Hepatocyte (in vitro differentiated cells): ENCODE results near the gene AHCTF1. TPM values are rescaled to one million over a fixed set of nuclear protein-coding genes. Genes with fewer than 3 reads are reported as not detected.
A peak's percentile ranks its signal among the peaks of the same experiment; 100 is the strongest.

Experiments
- DNase-seq: peaks from one replicate; pipeline ENCODE4 v3.0.0-alpha.2; 2016; ENCODE audit warnings: low spot score
- H2AFZ ChIP-seq: fragments of 200-600 bp; sonication (generic); 2 replicates; pipeline ENCODE4 v1.6.0; 2016; ENCODE audit warnings: antibody characterized with exemption, mild to moderate bottlenecking
- H3K27ac ChIP-seq: fragments of 200-600 bp; sonication (generic); 2 replicates; pipeline ENCODE4 v1.5.1; 2016; ENCODE audit warnings: mild to moderate bottlenecking
- H3K27me3 ChIP-seq: fragments of 200-600 bp; sonication (generic); 2 replicates; pipeline ENCODE4 v1.6.1; 2016
- H3K36me3 ChIP-seq: fragments of 200-600 bp; sonication (generic); replicated peaks from 2 replicates; pipeline ENCODE4 v1.5.1; 2016; ENCODE audit warnings: low read depth; ENCODE audit not compliant: insufficient read depth
- H3K4me1 ChIP-seq: fragments of 200-600 bp; sonication (generic); 2 replicates; pipeline ENCODE4 v1.5.1; 2016; ENCODE audit warnings: mild to moderate bottlenecking, moderate library complexity; ENCODE audit not compliant: insufficient read depth
- H3K4me2 ChIP-seq: fragments of 200-600 bp; sonication (generic); 2 replicates; pipeline ENCODE4 v1.6.0; 2016
- H3K4me3 ChIP-seq: fragments of 200-600 bp; sonication (generic); 2 replicates; pipeline ENCODE4 v1.5.1; 2016; ENCODE audit warnings: mild to moderate bottlenecking
- H3K79me2 ChIP-seq: fragments of 200-600 bp; sonication (generic); 2 replicates; pipeline ENCODE4 v1.6.0; 2017; ENCODE audit warnings: mild to moderate bottlenecking
- H3K9me2 ChIP-seq: fragments of 200-600 bp; sonication (generic); replicated peaks from 2 replicates; pipeline ENCODE4 v1.6.0; 2017; ENCODE audit warnings: mild to moderate bottlenecking; ENCODE audit not compliant: insufficient read depth
- H3K9me3 ChIP-seq: fragments of 200-600 bp; sonication (generic); 2 replicates; pipeline ENCODE4 v1.5.1; 2016; ENCODE audit warnings: low read depth, mild to moderate bottlenecking
- H4K20me1 ChIP-seq: fragments of 200-600 bp; sonication (generic); 2 replicates; pipeline ENCODE4 v1.6.0; 2016; ENCODE audit warnings: mild to moderate bottlenecking; ENCODE audit not compliant: insufficient read depth, poor library complexity, severe bottlenecking
- EZH2 ChIP-seq: fragments of 200-600 bp; sonication (generic); IDR thresholded peaks from 2 replicates; pipeline ENCODE4 v1.6.1; 2016; ENCODE audit warnings: antibody characterized with exemption, mild to moderate bottlenecking, borderline replicate concordance
- EZH2phosphoT487 ChIP-seq: fragments of 200-600 bp; sonication (generic); IDR thresholded peaks from one replicate; pipeline ENCODE4 v1.6.1; 2018; ENCODE audit warnings: antibody characterized with exemption, mild to moderate bottlenecking, low read depth, moderate library complexity; ENCODE audit not compliant: unreplicated experiment, severe bottlenecking
- WGBS: methylation state at CpG from one replicate; pipeline ENCODE4 v1.1.6; 2016; ENCODE audit warnings: low lambda C conversion rate; ENCODE audit errors: missing lambda C conversion rate; 5-methylcytosine and 5-hydroxymethylcytosine counted together
- polyA plus RNA-seq: library from polyadenylated mRNA; unstranded; fragments of >200 nt; fragmentation: Nextera tagmentation; extraction: Ambion mirVana; gene quantifications from 2 replicates; pipeline ENCODE4 v1.2.1, GENCODE V29; 2016
- total RNA-seq: library from RNA; depleted of rRNA; stranded (reverse); fragments of >200 nt; gene quantifications from 2 replicates; pipeline ENCODE4 v1.2.3, GENCODE V29; 2014
- TF ChIP-seq, protein P1 (sequence below): fragments of 200-600 bp; sonication (generic); IDR thresholded peaks from 2 replicates; pipeline ENCODE4 v1.5.1; 2016; ENCODE audit warnings: antibody characterized with exemption, mild to moderate bottlenecking; ENCODE audit not compliant: poor library complexity

Gene AHCTF1
- total and polyA plus RNA-seq, 2 experiments from 2014 or later, result 9.7 to 36.4 TPM

DNA sequence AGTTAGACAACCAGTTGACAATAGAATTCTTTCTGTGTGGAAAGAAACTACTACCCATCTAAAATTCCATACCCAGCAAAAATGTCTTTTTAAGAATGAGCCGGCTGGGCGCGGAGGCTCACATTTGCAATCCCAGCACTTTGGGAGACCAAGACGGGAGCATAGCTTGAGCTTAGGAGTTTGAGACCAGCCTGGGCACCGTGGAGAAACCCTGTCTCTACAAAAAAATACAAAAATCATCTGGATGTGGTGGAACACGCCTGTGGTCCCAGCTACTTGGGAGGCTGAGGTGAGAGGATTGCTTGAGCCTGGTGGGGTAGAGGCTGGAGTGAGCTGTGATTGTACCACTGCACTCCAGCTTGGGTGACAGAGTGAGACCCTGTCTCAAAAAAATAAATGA is 128.4 kb downstream of the AHCTF1 start:
- Histone ChIP-seq H3K27ac (no peak overlapping the region), H4K20me1 (no peaks in the 10 kb centered on the region), H3K9me2 (no peaks in the 10 kb centered on the region), H3K4me1 (peaks cover 18% of the 10 kb centered on the region), H2AFZ (no peak overlapping the region), H3K4me3 (no peak overlapping the region), H3K9me3 (no peaks in the 10 kb centered on the region), H3K36me3 (no peaks in the 10 kb centered on the region), H3K79me2 (no peaks in the 10 kb centered on the region), H3K27me3 (no peaks in the 10 kb centered on the region), H3K4me2 (no peak overlapping the region)
- 96% methylated on average over 6 of the region's 6 CpGs for WGBS
- TF ChIP-seq EZH2phosphoT487 (no peak), EZH2 (no peak)
- TF ChIP-seq, protein P1, sequence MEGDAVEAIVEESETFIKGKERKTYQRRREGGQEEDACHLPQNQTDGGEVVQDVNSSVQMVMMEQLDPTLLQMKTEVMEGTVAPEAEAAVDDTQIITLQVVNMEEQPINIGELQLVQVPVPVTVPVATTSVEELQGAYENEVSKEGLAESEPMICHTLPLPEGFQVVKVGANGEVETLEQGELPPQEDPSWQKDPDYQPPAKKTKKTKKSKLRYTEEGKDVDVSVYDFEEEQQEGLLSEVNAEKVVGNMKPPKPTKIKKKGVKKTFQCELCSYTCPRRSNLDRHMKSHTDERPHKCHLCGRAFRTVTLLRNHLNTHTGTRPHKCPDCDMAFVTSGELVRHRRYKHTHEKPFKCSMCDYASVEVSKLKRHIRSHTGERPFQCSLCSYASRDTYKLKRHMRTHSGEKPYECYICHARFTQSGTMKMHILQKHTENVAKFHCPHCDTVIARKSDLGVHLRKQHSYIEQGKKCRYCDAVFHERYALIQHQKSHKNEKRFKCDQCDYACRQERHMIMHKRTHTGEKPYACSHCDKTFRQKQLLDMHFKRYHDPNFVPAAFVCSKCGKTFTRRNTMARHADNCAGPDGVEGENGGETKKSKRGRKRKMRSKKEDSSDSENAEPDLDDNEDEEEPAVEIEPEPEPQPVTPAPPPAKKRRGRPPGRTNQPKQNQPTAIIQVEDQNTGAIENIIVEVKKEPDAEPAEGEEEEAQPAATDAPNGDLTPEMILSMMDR, result no peak
- DNase-seq, result no peak

DNA sequence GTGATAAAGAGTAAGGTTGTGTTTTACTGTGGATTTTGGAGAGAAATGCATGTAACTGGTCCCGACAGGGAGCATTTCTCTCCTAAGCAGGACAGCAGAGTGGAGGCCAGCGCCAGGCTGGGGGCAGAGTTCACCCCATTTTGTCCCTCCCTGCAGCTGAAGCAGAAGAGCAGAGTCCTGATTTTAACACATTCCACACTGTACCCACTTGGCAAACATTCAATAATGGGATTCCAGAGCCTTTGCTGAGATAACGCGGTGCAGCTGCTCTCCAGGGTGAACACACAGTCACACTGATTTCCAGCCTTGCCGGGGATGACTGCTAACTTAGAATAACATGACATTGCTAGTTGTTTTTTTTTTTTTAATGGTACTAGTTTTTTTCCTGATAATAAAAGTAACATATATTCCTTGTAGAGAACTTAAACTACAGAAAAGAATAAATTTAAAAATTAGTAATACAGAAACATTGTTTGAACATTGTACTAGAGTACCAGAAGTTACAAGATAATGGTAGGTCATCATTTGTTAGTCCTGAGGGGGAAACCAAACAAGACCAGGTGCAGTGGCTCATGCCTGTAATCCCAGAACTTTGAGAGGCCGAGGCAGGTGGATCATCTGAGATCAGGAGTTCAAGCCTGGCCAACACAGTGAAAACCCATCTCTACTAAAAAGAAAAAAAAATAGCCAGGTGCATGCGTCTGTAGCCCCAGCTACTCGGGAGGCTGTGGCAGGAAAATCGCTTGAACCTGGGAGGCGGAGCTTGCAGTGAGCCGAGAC is 130.3 kb downstream of the AHCTF1 start:
- H3K9me3 ChIP-seq, result no peaks in the 10 kb centered on the region
- H3K27me3 ChIP-seq, result no peaks in the 10 kb centered on the region
- H3K9me2 ChIP-seq, result no peaks in the 10 kb centered on the region
- H3K4me1 ChIP-seq, result peaks cover 18% of the 10 kb centered on the region
- no peaks in the 10 kb centered on the region for H3K79me2 ChIP-seq
- no peak overlapping the region for H3K4me2 ChIP-seq
- no peaks in the 10 kb centered on the region for H3K36me3 ChIP-seq
- no peak overlapping the region for H2AFZ ChIP-seq
- 57% methylated on average over 11 of the region's 11 CpGs for WGBS
- TF ChIP-seq EZH2phosphoT487 (no peak), EZH2 (no peak)
- TF ChIP-seq, protein P1, result no peak
- no peaks in the 10 kb centered on the region for H4K20me1 ChIP-seq
- peak; percentile 36 for DNase-seq
- no peak overlapping the region for H3K4me3 ChIP-seq
- H3K27ac ChIP-seq, result no peak overlapping the region

DNA sequence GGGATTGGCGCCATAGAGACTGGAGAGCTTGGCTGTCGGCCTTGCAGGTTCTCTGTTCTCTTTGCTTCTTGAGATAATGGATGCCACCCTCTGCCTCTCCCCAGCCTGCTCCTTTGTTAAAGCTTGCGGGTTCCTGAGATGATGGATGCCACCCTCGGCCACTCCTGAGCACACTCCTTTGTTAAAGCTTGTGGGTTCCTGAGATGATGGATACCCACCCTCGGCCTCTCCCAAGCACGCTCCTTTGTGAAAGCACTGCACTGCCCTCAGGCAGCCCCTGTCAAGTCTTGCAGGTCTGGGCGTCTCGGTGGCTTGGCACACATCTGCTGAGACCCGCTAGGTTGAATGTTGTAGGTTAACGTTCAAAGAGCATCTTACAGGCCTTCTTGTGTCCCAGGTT is 131.0 kb downstream of the AHCTF1 start:
- no peaks in the 10 kb centered on the region for H3K27me3 ChIP-seq
- no peaks in the 10 kb centered on the region for H4K20me1 ChIP-seq
- H3K9me2 ChIP-seq, result no peaks in the 10 kb centered on the region
- H2AFZ ChIP-seq, result no peak overlapping the region
- H3K36me3 ChIP-seq, result no peaks in the 10 kb centered on the region
- H3K4me3 ChIP-seq, result no peak overlapping the region
- H3K4me1 ChIP-seq, result peaks cover 18% of the 10 kb centered on the region
- no peaks in the 10 kb centered on the region for H3K79me2 ChIP-seq
- TF ChIP-seq, protein P1, result no peak
- no peak for TF ChIP-seq EZH2
- TF ChIP-seq EZH2phosphoT487, result no peak
- H3K9me3 ChIP-seq, result no peaks in the 10 kb centered on the region
- no peak overlapping the region for H3K4me2 ChIP-seq
- WGBS, result 85% methylated on average over 10 of the region's 10 CpGs
- DNase-seq, result no peak
- no peak overlapping the region for H3K27ac ChIP-seq

DNA sequence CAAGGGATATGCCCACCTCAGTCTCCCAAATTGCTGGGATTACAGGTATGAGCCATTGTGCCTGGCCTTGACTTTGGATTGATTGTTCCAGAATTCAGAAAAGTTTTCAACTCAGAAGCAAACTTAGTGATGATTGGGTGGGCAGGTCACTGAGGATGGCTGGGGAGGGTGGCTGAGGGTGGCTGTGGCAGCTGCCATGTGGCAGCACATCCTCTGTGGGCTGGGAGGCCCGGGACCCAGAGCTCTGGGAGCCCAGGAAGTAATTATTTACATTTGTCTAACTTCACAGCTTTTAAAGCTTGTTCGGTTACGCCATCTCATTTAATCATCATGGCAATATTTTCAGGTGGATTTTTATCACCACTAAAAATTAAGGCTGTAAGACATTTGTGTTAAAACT is 131.4 kb downstream of the AHCTF1 start:
- DNase-seq, result no peak
- no peak for TF ChIP-seq EZH2
- no peak for TF ChIP-seq EZH2phosphoT487
- TF ChIP-seq, protein P1, result no peak
- Histone ChIP-seq H3K79me2 (no peaks in the 10 kb centered on the region), H3K27me3 (no peaks in the 10 kb centered on the region), H3K4me2 (no peak overlapping the region), H3K4me1 (peaks cover 18% of the 10 kb centered on the region), H3K27ac (no peak overlapping the region), H3K9me2 (no peaks in the 10 kb centered on the region), H4K20me1 (no peaks in the 10 kb centered on the region), H3K4me3 (no peak overlapping the region), H3K9me3 (no peaks in the 10 kb centered on the region), H2AFZ (no peak overlapping the region), H3K36me3 (no peaks in the 10 kb centered on the region)
- 76% methylated on average over 3 of the region's 3 CpGs for WGBS
